Omental fat pad (tissue), 4 donors: Measurements from ENCODE around the gene HEPACAM. TPM values are rescaled to one million over a fixed set of nuclear protein-coding genes. Genes with fewer than 3 reads are reported as not detected.

Source experiments
- ATAC-seq: fragments of 150-250 bp; one replicate; pipeline ENCODE4 v1.9.1; 2016; ENCODE audit warnings: mild to moderate bottlenecking, moderate library complexity; ENCODE audit not compliant: low FRiP score
- DNase-seq: peaks from one replicate; pipeline ENCODE4 v3.0.0-alpha.2; 2019; ENCODE audit warnings: low spot score
- total RNA-seq, 4 donors: library from RNA; depleted of rRNA; stranded (reverse); fragments of >200 nt; gene quantifications; one replicate each; pipeline ENCODE4 v1.1.0, GENCODE V29; 2016
- TF ChIP-seq, protein P1 (sequence below), 3 donors: fragments of 450-650 bp; IDR thresholded peaks; one replicate each; pipeline ENCODE4 v1.5.1; 2016 to 2017; ENCODE audit warnings: antibody characterized with exemption in 3 of 3, mild to moderate bottlenecking in 3 of 3, moderate library complexity in 2 of 3

The HEPACAM gene
- total RNA-seq, 4 donors from 2014 or later, result 8.5 to 37.3 (median 21.3) TPM

DNA sequence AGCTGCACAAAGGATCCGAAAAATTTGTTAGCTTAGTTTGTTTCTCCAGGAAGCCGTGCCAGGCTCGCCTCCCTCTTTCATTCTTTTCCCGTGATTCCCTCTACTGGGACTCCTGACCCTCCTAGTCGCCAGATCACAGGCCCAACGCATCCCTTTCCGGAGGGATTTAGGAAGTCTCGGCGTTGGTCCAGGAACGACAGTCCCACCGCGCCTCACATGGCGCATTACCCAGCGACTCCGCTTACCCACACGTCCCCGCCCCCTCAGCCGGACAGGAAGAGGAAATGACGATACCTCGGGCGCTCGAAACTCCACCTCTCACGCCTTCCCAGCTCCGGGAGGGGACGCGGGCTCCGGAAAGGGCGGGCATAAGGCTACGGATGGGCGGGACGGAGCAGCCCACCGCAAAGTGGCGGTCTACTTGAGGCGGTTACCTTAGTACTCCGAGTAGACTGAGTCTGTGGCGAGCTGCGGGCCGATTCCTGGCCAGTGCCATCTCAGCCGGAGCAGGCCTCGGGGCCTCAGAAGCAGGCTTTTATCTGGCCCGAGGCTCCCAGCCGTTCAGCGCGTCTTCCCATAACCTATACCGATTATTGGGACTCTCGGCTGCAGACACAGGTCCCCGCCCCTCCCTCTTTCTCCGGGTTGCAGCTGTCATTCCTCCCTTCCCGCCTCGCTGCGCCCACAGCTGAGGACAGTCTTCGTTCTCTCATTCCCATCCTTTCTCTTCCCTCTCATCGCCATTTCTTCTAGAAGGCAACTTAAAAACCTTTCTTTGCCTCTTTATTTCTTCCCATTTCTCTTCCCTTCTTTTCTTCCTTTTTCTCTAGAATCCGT is 18.1 kb upstream of the HEPACAM start, which contains the start of gene CCDC15:
TSS of gene CCDC15 (plus strand) at position 450 of the 837 bp plus-strand sequence. CDS start 531 bp downstream, outside the sequence.
- DNase-seq (peak; percentile 92), ATAC-seq (peak; percentile 100)
- TF ChIP-seq, protein P1, sequence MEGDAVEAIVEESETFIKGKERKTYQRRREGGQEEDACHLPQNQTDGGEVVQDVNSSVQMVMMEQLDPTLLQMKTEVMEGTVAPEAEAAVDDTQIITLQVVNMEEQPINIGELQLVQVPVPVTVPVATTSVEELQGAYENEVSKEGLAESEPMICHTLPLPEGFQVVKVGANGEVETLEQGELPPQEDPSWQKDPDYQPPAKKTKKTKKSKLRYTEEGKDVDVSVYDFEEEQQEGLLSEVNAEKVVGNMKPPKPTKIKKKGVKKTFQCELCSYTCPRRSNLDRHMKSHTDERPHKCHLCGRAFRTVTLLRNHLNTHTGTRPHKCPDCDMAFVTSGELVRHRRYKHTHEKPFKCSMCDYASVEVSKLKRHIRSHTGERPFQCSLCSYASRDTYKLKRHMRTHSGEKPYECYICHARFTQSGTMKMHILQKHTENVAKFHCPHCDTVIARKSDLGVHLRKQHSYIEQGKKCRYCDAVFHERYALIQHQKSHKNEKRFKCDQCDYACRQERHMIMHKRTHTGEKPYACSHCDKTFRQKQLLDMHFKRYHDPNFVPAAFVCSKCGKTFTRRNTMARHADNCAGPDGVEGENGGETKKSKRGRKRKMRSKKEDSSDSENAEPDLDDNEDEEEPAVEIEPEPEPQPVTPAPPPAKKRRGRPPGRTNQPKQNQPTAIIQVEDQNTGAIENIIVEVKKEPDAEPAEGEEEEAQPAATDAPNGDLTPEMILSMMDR (IDR thresholded peaks at IDR 0.05), result no peak

DNA sequence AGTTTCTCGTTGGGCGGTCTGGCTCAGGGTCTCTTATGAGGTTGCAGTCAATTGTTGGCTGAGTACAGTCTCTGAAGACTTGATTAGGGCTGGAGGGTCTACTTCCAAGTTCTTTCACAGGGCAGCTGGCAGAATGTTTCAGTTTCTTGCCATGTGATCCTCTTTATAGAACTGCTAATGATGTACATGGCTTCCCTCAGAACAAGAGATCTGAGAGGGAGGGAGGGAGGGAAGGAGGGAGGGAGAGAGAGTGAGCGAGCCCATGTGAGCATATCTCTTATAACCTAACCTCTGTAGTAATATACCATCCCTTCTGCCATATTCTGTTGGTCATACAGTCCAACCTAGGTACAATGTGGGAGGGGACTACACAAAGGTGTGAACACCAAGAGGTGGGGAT is 15.5 kb upstream of the HEPACAM start:
- TF ChIP-seq, protein P1 (IDR thresholded peaks at IDR 0.05), result no peak
- no peak for ATAC-seq
- DNase-seq, result no peak

DNA sequence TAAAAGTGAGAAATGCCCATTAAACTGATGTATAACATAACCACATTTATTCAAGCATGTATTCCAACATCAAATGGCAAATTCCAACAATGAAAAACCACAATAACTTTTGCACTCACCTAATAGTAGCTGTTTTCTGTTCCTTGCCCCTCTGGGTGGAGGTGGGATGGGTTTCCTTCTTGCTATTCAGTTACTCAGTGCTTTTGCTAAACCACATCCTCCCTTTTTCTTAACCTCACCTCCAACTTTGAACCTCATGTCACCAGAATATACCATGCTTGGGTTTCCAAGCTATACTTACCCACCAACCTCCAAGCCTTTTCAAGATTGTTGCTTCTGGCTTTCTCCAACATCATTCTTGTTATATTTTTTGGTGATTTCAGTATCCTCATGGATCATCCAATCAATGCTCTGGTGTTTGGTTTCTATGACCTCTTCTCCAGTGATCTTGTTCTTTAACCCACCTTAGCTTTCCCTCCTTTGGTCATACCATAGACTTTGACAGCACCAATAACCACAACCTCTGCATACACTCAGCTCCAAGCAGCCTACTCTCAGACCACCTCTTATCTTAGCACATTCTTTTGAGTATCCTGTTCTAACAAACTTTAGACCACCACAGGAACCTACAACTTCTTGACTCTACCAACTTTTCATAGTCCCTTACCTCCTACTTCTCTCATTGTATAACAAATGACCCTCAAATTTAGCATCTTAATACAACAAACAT is 14.9 kb upstream of the HEPACAM start:
- DNase-seq (no peak), ATAC-seq (no peak)
- TF ChIP-seq, protein P1 (IDR thresholded peaks at IDR 0.05), result no peak

DNA sequence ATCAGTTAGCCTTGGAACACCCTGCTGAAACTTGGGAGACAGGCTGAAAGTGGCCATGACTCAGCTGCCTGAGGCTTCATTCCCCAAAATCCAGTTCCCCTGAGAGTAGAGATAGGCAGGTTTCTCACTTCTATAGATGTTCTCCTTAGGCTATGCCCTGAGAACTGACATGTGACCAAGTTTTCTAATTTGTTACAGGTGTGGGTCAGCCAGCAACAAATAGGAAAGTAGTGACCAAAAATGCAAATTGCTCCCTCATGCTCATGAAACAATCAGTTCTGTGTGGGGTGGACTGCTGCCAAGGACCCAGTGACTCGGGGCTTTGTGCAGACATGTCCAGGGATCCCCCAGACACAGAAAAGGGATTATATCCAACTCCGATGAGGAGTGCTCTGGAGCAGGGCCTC is 10.9 kb upstream of the HEPACAM start:
- no peak for ATAC-seq
- no peak for DNase-seq
- TF ChIP-seq, protein P1 (IDR thresholded peaks at IDR 0.05), result no peak

DNA sequence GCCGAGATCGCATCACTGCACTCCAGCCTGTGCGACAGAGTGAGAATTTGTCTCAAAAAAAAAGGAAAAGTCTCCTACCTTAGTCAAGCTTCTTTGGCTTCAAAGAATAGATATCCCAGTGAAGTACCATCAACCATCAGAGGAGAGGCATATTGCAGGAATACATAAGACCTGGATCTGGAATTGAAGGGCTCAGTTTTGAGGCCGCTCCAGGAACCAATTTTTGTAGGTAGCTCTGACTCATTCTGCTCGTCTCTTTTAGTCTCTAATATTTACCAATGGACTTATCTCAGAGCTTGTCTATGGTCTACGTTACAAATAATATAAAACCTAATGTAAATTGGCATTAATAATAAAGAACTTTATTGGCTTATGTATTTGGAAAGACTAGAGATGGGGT is 10.0 kb upstream of the HEPACAM start:
- TF ChIP-seq, protein P1 (IDR thresholded peaks at IDR 0.05), result no peak
- no peak for ATAC-seq
- no peak for DNase-seq

DNA sequence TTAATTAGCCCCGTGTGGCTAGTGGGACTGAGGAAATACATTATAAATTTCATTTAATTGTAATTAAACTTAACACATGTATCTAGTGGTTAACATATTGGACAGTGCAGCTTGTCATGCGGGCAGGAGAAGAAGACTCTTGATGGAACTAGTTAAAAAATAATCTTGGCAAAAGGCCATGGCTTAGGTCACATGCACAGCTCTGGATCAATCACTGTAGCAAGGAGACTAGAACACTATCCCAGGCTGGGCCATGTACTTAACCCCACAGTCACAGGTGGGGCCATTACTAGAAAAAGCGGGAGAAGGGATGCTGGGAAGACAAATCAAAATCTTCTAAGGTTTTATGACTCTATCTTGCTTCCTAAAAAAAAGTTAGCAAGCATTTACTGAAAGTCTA is 8.7 kb upstream of the HEPACAM start:
- no peak for DNase-seq
- TF ChIP-seq, protein P1 (IDR thresholded peaks at IDR 0.05), result no peak
- no peak for ATAC-seq
